NCI-H2196 treated with DMSO at 0.1 percent for 48 hours (cell line): ENCODE measurements around the gene MED22.

Experiments used
- DNase-seq: peaks from one replicate; lab custom pipeline; 2025; ENCODE audit not compliant: unreplicated experiment; lab: John Stamatoyannopoulos, UW

Gene MED22

DNA sequence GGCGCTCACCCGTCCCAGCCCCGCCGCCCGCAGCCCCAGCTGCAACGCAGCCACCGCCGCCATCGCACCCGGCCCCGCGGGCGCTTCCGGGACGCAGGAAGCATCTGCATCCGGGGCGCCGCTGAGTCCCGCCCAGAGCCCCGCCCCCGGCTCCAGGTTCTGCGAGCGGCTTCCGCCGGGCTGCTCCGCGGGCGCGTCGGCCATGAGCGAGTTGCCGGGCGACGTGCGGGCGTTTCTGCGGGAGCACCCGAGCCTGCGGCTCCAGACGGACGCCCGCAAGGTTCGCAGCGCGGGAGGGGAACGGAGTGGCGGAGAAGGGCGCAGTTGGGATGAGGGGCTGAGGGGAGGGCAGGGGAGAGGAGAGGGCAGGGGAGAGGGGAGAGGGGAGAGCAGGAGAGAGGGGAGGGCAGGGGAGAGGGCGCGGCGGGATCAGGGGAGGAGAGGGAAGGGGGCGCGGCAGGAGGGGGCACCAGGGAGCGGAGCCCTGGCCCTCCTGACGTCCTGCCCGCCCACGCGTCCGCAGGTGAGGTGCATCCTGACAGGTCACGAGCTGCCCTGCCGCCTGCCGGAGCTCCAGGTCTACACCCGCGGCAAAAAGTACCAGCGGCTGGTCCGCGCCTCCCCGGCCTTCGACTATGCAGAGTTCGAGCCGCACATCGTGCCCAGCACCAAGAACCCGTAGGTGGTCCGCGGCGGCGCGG lies 8.6 kb upstream of the MED22 start, which contains the start of the genes SURF1 and SURF2:
TSS of gene SURF1 (minus strand) at position 97 of the 701 bp plus-strand sequence. CDS start at position 63, 34 bp downstream.
TSS of gene SURF2 (plus strand) at position 160 of the 701 bp plus-strand sequence. CDS start at position 203, 43 bp downstream.
- peak; percentile 67 for DNase-seq

GRCh38 chr9:133355881-133356357 lies 8.0 kb upstream of the MED22 start:
- DNase-seq = no peak

GRCh38 chr9:133354766-133355165 lies 6.8 kb upstream of the MED22 start:
- DNase-seq = no peak

DNA sequence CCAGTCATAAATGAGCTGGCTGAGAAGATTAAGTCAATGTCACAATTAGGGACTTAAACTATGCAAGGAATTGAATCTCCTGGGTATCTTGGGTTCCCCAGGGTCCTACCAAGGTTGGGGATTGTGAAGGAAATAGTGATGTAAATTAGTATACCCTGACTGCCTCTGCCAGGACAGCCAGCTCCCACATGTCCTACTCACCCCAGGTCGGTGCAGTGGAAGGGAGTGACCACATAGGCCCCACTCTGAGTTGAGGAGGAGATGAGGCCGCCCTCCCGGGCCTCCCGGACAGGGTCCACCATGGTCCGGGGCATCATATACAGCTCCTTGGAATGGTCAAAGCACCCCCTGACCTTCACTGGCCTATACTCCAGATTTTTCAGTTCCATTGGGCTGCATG lies 5.6 kb upstream of the MED22 start:
- DNase-seq = no peak

GRCh38 chr9:133352635-133353340 lies 4.9 kb upstream of the MED22 start:
- DNase-seq = no peak

- no peak for DNase-seq
Observed at GRCh38 chr9:133351908-133352634, 4.1 kb upstream of the MED22 start.

DNA sequence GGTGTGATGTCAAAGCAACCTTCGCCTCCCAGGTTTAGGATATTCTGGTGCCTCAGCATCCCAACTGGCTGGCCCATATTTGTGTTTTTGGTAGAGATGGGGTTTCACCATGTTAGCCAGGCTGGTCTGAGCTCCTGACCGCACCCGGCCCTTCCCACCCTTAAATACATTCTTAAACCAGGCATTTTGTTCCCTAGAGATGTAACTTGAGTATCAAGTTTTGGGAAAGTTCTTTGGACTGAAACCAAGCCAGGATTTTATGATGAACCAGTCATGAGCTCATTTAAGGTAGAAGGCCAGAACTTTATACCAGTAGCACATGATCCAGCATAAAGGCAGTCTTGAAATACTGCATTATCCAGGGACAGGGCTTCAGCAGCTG lies 3.6 kb upstream of the MED22 start:
- DNase-seq = no peak

- no peak for DNase-seq
Observed at GRCh38 chr9:133349965-133350616, 2.2 kb upstream of the MED22 start.

GRCh38 chr9:133348718-133349573 lies 1.0 kb upstream of the MED22 start:
- DNase-seq = no peak

- DNase-seq = no peak
Observed at GRCh38 chr9:133347515-133347984, 381 bp downstream of the MED22 start.

DNA sequence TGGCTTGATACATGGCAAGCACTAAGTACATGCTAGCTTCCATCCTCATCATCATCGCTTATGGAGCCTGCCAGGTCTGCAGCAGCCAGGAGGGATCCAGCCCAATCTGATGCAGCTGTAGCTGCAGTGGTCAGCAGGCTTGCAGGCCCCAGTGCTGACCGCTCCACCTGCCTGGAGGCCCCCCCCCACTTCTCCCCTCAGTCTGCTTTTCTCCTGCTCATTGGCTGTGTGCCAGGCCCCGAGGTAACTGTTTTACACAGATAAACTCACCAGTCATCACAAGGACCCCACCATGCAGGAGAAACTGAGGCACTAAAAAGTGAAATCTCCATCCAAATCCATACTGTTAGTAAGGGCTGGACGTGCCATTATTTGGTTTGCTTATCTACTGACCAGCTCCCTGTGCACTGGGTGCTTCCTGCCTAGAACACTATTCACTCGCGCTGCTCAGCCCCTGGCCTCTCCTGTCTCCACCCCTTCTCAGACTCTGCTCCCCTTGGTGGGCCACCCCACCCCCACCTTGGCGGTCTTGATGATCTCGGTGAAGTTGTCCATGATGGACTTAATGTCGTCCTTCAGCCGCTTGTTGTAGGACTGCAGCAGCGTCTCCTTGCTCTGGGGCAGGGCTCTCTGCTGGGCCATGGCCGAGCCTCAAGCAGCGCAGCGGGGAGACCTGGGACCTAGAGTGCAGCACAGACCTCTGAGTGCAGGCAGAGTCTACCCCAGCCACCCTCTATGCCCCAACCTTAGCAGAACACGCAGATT lies 1.7 kb downstream of the MED22 start:
- no peak for DNase-seq

- no peak for DNase-seq
Observed at GRCh38 chr9:133345596-133345995, 2.3 kb downstream of the MED22 start.

DNA sequence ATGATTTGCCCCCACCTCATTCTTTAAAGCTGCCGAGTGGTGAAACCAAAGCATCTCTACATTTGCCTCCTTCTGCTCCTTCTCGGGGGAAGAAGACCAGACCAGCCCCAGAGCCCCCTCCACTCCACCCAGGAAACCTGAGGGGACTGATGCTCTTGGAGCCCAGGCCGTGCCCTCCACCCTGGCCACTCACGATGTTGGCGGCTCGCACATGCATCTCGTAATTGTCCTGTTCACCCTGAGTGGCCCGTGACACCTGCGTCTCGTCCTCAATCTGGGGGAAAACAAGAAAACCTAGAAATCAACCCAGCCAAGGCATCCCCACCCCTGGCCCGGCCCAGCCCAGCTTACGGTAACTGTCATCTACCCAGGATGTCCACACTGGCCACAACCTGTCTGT lies 3.0 kb downstream of the MED22 start:
- no peak for DNase-seq

DNA sequence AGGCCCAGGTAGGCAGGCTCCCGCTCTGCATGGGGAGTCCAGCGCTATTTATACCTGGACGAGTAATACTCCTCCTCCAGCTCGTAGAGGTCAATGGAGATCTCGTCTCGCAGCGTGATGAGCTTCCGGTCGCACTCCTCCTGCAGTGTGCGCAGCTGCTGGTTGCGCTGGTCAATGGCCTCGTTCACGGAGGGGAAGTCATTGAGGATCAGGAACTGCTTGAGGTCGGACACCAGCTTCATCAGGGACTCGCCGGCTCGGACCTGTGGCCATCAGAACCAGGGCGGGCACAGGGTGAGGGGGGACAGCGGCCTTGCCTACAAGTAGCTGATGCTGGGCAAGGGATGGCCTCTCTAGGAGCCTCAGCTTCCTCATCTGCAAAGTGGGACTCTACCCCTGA lies 3.9 kb downstream of the MED22 start:
- DNase-seq = no peak

DNA sequence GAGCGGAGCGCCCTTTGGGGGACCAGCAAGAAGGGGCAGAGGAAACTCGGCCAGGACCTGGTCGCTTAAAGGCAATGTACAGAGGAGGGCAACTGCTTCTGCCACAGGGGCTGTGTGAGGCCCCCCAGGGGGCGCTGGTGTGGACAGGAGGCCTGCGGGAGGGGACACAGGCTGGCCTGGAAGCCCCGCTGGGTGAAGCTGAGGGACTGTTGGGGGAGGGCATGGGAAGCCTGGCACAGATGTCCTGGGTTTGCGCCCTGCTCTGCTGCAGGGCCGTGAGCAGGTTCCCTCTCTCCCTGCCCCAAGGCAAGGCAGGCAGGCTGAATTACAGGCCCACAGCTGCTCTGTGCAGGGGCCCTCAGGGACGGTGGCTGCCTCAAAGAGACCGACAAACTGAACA lies 5.4 kb downstream of the MED22 start:
- no peak for DNase-seq

- DNase-seq = no peak
Observed at GRCh38 chr9:133342069-133342406, 5.9 kb downstream of the MED22 start.

GRCh38 chr9:133341369-133342068 lies 6.4 kb downstream of the MED22 start:
- no peak for DNase-seq

- DNase-seq = no peak
Observed at GRCh38 chr9:133340916-133341315, 7.0 kb downstream of the MED22 start.

GRCh38 chr9:133340256-133340655 lies 7.7 kb downstream of the MED22 start:
- DNase-seq = no peak
